Measurements from ENCODE around the gene SLCO3A1. TPM values are rescaled to one million over a fixed set of nuclear protein-coding genes. Genes with fewer than 3 reads are reported as not detected.
A peak's percentile ranks its signal among the peaks of the same experiment; 100 is the strongest.

The SLCO3A1 gene
- total RNA-seq, 1 donor from 2014 or later, result 23.6 TPM

DNA sequence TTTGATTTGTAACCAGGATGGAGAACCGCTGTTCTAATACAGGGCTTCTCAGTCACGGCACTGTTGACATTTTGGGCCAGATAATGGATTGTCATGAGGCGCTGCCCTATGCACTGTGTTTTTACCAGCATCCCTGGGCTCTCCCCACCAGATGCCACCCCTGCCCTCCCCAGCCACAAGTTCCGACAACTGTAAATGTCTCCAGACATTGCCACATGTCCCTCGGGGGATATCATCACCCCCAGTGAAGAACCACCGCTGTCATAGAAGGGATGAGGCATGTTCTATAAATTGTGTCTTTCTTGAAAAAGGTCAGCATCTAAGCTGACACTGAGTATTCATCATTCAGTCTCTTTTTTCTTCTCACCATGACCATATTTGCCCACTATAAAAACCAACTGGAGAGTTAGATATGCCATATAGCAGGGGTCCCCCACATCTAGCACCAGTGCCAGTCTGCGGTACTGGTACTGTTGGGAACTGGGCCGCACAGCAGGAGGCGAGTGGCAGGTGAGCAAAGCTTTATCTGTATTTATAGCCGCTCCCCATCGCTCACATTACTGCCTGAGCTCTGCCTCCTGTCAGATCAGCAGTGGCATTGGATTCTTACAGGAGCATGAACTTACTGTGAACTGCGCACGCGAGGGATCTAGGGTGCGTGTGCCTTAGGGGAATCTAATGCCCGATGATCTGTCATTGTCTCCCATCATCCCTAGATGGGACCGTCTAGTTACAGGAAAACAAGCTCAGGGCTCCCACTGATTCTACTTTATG is 279.7 kb downstream of the SLCO3A1 start:
- no peak for ATAC-seq

DNA sequence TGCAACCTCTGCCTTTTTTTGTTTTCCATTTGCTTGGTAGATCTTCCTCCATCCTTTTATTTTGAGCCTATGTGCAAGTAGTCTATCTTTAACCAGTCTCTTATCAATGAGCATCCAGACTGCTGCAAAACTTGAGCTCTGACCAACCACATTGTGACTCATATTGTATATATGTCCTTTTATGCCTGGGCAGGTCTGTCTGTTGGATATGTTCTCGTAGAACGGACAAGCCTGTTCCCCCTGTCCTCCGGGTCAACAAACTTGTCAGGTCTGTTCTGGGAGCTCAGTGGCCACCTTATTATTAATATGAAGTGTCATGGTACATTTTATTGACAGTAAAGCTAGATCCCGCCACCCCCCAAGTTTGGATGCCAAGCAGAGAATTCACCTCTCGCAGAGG is 287.3 kb downstream of the SLCO3A1 start:
- peak; percentile 99 for ATAC-seq

DNA sequence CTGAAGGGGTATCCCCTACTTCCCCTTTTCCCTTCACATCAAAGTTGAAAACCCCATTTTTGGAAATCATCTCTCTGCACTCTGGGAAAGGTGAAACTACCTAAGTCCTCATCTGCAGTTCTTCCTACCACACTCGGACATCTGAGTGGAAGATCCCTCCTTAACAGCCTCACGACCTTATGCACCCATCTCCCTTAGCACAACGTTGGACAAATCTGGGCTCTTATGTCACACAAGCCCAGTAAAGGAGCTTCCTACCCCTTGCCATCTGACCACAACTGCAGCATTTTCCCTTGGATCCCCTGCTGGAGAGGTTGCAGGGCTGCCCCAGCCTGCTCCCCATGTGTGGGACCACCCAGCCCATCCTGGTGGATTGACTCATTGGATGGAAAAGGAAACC is 288.1 kb downstream of the SLCO3A1 start:
- no peak for ATAC-seq

DNA sequence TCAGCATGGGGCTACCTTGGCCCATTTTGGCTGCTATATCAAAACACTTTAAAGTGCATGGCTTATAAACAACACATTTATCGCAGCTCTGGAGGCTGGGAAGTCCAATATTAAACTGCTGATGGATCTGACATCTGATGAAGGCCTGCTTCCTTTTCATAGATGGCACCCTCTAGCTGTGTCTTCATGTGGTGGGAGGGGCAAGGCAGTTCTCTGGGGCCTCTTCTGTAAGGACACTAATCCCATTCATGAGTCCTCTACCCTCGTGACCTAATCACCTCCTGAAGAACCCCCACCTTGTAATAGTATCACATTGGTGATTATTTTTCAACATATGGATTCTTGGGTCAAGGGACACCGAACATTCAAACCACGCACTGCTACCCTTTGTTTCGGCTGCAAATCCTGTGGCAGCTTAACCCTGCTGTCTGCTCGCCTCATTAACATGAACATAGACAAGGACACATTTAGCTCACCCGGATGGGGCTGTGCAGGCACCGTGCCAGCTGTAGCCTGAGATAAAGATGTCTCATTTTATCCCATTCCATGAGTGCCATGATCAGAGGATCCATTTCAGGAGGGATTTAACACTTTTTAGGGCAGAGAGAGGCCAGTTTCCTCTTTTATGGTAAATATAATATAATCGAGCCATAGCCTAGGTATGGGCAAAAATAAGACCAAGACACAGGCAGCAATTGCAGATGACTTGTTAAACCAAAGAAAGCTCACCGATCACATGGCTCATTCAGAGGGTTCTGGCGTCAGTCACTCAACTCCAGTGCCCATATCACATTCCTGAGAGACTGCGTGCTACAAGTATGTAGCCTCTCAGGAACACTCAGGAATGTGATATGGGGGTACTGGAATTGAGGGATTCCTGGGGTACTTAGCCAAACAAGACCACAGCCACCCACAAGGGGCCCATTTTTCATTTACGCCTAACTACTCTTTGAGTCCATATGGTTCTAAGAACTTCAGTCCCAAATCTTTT is 289.0 kb downstream of the SLCO3A1 start:
- no peak for ATAC-seq

DNA sequence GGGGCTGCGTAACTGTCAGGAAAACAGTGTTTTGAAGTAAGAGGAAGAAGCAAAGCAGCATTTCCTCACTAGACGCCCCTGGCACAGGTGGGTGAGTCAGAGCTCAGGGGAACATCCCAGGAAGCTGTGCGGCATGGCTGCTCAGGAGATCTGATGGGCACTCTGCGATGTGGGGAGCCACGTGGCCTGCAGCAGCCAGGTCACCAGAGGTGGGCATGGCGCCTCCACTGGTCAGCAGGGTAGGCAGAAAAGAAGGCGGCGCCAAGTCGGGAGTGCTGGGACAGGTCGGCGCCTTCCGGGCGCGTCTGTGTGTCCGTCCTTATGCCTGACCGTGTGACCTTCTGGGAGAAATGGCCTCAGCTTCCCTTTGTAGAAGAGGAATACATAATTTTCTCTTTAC is 290.3 kb downstream of the SLCO3A1 start:
- no peak for ATAC-seq

DNA sequence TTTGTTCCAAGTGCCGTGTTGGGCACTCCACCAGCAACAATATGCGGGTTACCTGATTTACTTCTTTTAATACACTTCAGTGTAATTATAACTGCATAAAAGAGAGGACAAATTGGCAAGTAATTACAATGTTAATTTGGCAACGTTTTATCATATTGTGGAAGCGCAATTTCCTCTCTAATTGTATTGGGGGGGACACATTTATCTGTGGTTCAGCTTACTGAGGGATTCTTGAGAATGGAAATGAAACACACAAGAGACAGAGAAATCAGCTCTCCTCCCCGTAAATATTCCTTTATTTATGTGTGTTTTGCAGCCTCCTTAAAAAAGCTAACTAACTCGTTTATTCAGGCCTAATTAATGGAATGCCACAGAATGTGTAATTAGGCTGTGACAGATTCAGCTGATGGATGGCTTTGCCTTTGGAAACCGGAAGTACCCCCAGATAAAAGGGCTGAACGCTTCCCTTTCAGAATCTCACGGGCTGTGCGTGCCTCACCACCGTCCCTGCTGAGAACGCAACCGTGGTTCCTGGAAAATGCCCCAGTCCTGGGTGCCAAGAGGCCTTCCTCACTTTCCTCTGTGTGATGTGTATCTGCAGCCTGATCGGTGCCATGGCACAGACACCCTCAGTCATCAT is 293.1 kb downstream of the SLCO3A1 start:
- ATAC-seq, result no peak

DNA sequence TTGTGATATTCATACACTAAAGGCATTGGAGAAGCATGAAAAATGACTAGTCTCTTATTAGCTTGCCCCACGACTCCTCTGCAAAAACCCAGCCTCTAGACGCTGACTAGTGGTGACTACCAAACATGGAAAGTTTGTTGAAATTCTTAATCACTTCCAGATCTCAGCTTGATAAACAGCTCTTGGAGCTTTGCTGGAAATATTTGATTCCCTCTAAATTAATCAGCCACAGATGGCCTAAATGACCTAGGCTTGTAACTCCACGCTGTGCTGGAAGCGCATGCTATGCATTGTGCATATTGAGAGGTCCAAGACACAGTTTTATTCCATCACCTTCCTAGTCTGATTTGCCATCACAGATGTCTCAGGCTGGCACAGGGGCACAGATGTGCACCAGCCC is 295.5 kb downstream of the SLCO3A1 start:
- no peak for ATAC-seq

DNA sequence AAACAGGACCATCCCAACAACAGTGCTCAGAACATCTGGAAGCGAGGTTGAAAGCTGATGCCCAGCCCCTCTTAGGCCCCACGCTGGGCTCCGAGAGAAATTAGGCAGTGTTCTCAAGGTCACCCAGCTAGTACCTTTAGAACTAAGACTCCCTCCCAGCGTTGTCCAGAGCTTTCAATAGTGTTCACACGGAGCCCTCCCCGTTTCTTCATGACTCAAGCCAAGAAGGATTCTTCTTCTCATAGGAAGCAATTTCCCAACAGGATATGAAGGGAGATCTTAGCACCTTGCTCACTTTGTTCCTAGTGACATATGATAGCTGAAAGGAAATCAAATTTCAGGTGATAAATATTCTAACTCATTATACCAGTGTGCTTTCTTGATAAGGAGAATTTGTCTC is 296.0 kb downstream of the SLCO3A1 start:
- ATAC-seq, result no peak

DNA sequence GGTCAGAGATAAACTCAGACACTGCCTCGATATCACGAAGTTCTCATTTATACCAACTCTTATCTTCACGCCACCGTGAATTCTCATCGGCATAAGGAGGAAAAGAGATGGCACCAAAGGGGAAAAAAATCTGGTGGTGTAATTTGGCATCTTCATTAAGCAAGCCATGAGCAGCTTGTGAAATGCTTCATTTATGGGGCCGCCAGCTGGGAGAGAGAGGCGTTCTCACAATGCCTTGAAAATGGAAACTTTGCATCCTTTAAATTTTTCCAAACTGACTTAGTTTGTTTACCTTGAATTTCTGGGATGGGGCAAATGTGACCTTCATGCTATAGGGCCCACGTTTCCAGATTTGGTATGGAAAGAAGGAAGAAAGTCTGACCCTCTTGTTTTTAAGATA is 297.7 kb downstream of the SLCO3A1 start:
- ATAC-seq, result no peak

DNA sequence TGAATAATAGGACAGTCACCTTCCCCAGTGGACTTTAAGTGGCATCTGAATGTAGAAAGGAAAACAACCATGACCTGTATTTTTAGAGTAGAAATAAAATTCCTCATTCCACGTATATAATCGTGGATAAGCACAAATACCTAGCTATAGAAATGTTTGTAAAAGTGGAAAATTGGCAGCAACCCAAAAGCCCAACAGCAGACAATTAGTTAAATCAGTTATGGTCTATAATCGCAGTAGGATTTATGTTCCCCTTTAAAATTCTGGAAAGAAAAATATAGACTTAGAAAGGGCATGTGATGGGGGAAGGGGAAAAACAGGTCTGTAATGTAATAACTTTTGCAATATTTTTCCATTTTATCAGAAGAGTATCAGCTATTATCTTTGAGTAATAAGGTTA is 298.2 kb downstream of the SLCO3A1 start:
- no peak for ATAC-seq

DNA sequence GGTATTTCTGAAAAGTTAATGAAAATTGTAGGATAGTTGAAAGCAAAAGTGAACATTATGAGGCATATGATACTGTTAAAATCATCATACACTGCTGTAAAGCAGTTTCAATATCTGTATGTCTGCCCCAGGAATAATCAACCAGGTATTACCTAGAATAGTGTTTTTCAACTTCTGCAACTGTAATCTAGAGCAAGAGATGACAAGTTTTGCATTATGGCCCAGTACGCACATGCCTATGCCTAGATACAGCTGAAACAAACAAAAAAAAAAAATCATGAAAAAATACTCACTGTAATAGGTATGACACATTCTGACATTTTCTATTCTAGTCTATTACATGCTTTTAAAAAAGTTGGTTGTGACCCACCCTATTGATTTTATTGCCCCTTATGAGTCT is 299.5 kb downstream of the SLCO3A1 start:
- no peak for ATAC-seq

DNA sequence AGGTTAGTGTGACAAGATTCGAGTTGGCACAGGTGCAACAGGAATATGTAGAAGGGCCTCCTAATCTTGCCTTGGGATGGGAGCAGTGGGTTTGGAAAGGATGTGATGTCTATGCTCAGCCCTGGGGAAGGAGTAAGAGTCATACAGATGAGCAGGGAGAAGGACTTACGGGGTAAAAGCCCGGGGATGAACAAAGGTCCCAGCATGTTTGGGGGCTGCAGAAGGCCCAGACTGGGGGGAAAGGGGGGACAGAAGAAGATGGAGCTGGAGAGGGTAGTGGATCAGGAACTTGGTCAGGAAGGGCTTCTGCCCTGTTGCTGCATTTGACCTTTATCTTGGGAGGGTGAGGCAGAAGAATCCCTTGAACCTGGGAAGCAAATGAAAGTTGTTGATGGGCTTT is 300.1 kb downstream of the SLCO3A1 start:
- ATAC-seq, result no peak

DNA sequence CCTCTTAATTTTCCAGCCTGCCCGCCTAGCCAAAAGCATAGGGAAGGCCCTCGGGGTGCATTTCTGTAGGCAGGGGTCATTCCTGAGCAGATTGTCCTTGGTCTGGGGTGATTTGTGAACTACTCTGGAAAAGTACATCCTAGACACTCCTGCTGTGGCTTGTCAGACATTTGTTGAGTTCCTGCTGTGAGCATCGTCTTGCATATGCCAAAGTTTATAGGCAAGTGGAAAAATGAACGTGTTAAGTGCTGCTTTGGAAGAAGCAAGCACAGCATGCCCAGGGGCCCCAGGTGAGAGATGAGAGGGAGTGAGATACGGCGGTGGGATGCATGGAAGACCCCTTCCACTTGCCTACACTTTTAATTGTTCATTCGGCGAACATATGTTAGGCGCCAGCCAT is 302.4 kb downstream of the SLCO3A1 start:
- no peak for ATAC-seq

DNA sequence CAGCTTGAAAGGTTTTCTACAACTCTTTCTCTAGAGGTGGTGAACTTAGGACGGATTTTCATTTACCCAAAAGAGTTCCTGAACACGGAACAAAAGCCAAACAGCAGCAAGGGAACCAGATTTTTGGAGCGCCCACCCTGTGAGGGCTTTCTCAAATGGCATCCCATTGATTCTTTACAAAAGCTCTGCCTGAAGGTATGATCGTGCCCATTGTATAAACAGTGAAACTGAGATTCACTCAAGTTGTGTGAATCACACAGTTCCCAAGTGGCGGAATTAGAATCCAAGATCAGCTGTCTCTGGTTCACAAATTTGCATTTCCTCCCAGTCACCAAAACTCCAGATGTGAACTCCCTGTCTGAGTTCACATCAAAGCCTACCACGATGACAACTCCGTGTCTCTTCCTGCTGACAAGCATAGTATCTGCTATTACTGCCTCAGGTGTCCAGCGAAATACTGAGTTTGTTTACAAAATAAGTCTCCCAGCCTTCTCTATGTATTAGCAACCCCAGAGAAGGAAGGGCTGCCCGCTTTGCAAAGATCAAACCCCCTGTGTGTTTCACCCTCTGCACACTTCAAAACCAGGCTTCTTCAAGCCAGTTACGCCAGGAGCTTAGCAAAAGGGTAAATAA is 304.3 kb downstream of the SLCO3A1 start:
- ATAC-seq, result peak; percentile 36

DNA sequence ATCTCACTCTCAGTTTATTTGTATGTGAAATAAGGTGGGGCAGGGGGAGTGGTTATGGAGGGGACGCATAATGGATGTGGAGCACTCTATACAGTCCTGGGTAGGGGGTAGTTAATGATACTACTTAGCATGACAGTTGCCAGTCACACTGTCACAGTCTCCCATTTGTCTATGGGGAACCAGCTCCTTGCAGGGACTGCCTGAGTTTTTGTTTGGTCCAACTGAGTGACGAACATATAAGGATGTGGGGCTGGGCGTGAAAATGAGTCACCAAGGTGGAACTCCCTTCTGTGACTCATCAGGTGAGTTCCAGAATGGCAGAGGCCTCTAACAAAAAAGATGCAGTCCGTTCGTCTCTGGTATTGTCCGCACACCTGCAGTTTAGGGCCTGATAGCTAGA is 304.9 kb downstream of the SLCO3A1 start:
- peak; percentile 93 for ATAC-seq

DNA sequence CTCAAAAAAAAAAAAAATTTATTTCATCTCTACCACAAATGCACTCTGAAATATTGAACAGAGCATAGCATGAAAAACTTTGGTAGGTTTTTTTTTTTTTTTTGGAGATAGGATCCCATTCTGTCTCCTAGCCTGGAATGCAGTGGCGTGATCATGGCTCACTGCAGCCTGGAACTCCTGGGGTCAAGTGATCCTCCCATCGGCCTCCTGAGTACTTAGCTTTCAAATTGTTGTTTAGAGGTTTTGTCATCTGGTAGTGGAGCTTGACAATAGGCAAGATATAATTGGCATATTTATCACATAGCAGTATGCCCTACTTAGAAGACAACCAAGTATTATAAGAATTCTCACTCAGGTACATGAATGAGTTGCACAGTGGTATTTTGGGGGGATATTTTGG is 306.0 kb downstream of the SLCO3A1 start:
- no peak for ATAC-seq

DNA sequence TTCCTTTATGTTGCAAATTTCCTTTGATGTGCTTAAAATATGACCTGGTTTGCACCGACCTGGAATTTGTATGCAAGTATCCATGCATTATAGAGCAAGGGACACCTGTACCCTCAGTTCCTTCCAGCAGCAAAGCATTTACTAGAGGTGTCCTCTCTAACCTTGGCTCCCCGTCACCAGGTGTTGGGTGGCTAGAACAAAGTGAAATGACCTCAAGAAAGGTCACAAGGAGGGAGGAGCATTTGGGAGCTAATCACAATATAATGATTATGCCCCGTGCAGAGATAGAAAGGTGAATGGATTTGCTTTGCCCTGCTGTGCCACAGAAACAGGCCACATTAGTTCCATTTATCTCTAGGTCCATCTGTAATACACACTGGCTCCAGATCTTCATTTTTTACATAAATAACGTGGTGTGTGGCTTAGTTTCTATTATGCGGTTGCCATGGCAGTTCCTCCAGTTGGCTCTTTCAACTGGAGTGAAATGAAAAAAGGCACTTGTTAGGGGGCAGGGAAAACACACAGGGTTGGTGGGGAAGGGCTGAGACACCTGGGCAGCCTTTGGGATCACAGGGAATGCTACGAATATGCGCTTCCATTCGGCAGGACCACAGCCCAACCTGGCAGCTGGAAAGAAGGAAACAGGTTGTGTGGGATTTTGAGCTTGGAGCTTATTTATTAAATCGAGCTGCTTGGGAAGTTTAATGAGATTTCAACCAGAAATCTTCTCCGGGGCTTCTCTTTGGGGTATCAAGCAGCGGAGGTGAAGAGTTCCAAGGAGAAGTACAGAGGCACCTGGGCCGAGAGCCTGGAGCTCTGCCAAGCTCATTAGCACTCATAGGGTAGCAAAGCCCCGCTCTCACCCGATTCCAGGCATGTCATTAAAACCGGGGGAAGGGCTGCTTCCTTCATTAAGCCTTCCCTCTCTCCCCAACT is 306.7 kb downstream of the SLCO3A1 start:
- ATAC-seq, result no peak

DNA sequence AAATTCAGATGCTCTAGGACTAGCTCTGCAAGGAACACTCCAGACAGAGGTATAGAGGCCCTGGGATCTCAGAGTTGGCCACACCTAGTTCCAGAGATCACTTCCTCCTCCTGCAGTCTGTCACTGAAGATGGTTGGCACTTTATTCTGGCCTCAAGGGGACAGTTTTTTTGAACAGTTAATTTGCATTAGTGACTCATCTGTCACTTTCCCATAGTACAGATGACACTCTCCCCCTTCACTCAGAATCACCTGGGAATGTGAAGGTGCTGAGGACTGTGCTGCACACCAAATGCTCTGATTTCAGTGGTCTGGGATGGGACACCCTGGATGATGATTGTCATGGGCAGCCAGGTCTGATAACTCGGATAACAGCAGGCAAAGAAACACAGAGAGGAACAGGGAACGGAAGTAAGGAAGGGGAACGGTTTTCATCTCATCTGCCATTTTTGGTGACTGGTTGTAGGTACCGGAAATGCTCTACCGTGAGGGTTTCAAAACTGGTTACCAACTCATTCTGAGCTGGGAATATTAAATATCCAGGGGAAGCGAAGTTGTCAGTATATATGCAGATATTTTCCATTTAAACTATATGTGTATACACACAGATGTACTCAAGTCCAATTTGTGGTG is 307.6 kb downstream of the SLCO3A1 start:
- peak; percentile 35 for ATAC-seq

DNA sequence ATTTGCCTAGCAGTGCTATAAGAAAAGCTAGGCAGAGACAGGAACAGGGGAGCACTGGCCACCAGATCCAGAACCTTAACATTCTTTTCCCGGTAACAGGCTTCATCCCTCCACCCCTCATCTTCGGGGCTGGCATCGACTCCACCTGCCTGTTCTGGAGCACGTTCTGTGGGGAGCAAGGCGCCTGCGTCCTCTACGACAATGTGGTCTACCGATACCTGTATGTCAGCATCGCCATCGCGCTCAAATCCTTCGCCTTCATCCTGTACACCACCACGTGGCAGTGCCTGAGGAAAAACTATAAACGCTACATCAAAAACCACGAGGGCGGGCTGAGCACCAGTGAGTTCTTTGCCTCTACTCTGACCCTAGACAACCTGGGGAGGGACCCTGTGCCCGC is 309.1 kb downstream of the SLCO3A1 start:
- no peak for ATAC-seq

DNA sequence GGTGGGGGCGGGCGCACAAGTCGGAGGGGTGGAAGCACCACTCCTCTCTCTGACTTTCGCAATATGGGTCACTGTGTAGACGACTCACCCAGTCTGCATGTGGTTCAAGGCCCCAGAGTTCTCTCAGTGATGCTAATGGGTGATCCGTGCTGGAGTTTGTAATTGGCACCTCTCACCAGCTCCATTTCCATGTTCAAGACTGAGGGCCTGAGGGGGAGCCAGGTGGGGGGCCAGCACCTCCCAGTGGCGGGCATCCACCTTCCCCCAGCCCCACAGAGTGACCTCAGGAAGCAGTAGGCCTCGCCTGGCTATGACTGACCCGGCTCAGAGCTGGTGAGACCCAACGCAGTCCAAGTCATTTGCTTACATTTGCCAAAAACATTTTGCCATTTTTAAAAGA is 310.1 kb downstream of the SLCO3A1 start:
- no peak for ATAC-seq
